ENCODE data around the gene CD79B.

CD79B gene

DNA sequence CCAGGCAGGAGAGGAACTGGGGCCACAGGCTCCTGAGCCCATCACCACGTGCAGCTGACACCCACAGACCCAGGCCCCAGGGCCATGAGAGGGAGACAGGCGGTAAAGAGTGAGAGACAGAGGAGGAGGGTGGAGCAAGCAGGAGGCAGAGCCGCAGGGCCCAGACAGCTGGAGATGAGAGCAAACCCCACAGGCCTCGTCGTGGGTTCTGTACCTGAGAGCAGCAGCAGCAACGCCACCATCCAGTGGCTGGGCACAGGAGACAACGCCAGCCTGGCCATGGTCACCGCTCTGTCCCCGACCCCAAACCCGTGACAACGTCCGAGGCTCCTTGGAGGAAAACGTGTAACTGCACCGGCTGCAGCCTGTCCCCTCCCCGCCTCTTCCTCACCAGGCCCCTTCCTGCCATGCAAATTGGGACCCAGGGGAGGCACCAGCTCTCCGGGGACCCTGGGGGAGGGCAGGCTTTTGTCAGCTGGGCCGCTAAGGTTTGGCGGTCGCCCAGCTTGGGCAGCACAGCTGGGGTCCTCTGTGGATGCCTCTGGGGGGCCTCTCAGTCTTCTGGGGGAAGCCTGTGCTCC, at the start of gene CD79B:
TSS of gene CD79B (minus strand) at position 351 of the 581 bp plus-strand sequence. CDS start at position 281, 70 bp downstream.
- DNase-seq (ENCODE audit: low spot score) = no peak

DNA sequence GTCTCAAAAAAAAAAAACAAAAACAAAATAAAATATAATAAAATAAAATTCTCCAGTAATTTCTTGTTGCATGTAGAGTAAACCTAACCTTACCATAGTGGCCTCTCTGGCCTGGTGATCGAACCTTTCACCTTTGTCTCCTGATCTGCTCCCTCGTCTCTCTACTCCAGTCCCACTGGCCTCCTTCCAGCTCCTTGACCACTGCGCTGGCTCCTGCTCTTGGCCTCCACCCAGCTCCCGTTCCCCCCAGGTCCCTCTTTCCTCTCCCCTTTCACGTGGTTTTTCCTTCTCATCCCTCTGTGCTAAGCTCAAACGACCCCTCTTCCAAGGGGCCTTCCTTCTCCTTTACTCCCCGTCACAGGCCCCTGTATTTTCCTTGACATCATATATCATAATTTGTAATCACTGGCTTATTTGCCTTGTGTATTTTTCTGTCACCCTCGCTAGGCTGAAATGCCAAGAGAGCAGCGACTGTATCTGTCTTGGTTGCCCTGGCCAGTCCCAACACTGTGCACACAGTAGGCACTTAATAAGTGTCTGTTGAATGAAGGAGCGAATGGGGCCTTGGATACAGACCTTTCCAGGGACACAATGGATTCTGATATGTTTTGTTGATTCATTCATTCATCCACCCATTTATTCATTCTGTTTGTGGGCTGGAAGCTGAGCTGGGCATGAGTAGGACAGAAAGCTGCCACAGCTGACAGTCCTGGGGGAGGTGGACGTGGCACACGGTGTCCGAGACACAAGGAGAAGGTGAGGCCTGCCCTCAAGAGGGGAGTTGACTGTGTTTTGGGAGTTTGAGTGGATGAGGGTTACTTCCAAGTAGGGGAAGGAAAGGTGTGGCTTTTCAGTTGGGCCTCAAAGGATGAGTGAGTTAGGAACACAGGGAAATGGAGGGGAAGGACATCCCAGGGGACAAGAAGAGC, 46.4 kb upstream of the CD79B start:
- DNase-seq (ENCODE audit: low spot score) = no peak

- no peak for DNase-seq (ENCODE audit: low spot score)
Measured at GRCh38 chr17:63976702-63977101, 44.6 kb upstream of the CD79B start.

GRCh38 chr17:63975541-63976092, 43.5 kb upstream of the CD79B start:
- DNase-seq (ENCODE audit: low spot score) = no peak

- peak; percentile 90 for DNase-seq (ENCODE audit: low spot score)
Measured at GRCh38 chr17:63974594-63975192, 42.6 kb upstream of the CD79B start.

DNA sequence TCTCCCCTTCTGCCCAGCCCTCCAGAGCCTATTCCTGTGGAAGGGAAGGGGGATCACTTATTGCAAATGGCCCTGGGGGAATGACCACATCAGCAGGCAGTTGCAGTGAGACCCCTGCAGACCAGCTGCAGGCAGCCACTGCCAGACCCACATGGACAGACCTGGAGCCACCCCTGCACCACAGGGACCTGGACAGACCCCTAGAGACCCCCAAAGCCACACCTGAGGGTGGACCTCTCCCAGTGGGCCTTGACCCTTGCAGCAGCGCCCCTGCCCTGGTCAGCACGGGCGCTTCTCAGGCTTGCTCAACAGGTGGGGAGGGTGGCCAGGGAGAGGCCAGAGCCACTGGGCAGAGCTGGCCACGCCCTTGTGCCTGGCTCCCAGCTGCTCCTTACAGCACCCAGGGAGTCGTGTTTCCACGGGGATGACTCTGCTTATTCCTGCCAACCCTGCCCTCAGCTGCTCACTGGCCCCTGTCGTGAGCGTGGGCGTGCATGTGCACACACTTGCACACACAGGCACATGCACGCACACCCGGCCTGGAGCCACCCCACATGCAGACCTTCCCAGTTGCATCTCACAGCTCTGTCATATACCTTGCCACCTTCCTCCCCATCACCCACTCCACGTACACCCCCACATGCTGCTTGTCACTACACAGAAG, 41.9 kb upstream of the CD79B start:
- DNase-seq (ENCODE audit: low spot score) = no peak

- no peak for DNase-seq (ENCODE audit: low spot score)
Measured at GRCh38 chr17:63973247-63973646, 41.1 kb upstream of the CD79B start.

- no peak for DNase-seq (ENCODE audit: low spot score)
Measured at GRCh38 chr17:63972796-63973195, 40.7 kb upstream of the CD79B start, which contains the start of gene SCN4A. SCN4A (minus strand) TSS chr17:63972918; CDS start chr17:63972841, 77 bp downstream.

DNA sequence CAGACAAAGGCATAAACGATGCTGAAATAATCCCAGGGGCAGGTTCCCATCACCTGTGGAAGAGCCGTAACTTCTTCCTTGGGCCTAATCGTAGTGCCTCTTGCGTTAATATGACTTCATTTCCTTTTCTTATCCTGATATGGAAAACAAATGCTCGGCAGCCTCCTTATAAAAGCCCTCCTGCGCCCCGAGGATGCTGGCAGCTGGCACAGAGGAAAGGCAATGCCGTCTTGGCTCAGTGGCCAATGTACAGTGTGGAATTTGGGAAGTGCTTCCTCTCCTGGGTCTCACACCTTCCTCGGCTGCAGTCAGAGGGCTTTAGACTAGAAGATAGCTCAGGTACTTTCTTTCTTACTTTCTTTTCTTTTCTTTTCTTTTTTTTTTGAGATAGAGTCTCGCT, 37.1 kb upstream of the CD79B start:
- DNase-seq (ENCODE audit: low spot score) = no peak

DNA sequence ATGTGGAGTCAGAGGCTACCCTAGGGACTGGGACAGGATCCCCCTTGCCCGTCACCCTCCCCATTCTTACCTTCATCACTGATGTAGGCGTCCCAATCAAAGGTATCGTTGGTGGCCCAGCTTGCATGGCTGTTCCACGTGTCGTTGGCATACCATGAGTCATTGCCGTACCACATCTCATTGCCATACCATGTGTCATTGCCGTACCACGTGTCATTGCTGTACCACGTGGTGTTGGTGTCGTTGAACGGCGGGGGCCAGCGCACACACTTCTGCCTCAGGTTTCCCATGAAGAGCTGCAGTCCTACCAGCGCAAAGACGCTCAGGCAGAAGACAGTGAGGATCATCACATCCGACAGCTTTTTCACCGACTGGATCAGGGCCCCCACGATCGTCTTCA, 35.8 kb upstream of the CD79B start:
- DNase-seq (ENCODE audit: low spot score) = no peak

GRCh38 chr17:63966646-63967264, 34.6 kb upstream of the CD79B start:
- DNase-seq (ENCODE audit: low spot score) = no peak

- DNase-seq (ENCODE audit: low spot score) = peak; percentile 36
Measured at GRCh38 chr17:63963123-63963522, 31.0 kb upstream of the CD79B start.

- no peak for DNase-seq (ENCODE audit: low spot score)
Measured at GRCh38 chr17:63962298-63962744, 30.2 kb upstream of the CD79B start.

GRCh38 chr17:63961355-63962212, 29.5 kb upstream of the CD79B start:
- DNase-seq (ENCODE audit: low spot score) = peak; percentile 64

DNA sequence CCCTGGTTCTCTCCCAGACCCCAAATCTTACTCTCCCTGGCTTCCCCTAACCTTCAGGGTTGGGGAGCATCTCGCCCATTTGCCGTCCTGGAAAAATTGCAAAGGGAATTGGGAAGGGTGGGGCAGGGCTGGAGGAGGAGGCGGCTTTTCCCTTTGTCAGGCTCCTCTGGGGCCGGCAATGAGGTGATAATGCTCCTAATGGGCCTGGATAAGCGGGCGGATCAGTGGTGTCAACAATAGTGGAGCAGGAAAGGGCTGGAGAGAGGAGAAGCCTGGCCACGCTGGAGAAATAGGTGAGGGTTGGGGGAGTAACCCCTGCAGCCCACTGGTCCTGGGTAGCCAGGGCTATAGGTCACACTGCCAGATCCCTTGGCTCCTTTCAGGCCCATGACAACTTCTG, 28.3 kb upstream of the CD79B start:
- no peak for DNase-seq (ENCODE audit: low spot score)

- DNase-seq (ENCODE audit: low spot score) = no peak
Measured at GRCh38 chr17:63960006-63960405, 27.9 kb upstream of the CD79B start.

DNA sequence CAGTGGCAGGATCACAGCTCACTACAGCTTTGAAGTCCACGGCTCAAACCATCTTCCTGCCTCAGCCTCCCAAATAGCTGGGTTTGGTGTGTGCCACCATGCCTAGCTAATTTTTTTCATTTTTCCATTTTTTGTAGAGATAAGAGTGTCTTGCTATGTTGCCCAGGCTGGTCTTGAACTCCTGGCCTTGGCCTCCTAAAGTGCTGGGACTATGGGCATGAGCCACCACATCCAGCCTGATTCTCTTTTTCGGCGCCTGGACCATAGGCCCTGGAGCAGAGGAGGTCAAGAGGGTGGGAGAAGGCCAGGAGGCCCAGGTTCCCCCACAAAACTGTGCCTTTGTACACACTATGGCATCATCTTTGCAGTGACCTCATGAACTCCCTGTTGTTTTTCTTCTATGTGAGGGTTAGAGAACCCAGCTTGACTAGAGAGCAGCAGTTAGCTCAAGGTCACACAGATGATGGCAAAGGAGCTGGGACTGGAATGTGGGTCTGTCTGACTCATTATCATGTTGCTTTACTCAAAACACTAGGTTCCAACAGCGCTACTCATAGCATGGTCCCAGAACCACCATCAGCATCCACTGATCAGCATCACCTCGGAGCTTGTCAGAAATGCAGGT, 24.3 kb upstream of the CD79B start:
- DNase-seq (ENCODE audit: low spot score) = peak; percentile 25

- DNase-seq (ENCODE audit: low spot score) = no peak
Measured at GRCh38 chr17:63955791-63956190, 23.7 kb upstream of the CD79B start.

DNA sequence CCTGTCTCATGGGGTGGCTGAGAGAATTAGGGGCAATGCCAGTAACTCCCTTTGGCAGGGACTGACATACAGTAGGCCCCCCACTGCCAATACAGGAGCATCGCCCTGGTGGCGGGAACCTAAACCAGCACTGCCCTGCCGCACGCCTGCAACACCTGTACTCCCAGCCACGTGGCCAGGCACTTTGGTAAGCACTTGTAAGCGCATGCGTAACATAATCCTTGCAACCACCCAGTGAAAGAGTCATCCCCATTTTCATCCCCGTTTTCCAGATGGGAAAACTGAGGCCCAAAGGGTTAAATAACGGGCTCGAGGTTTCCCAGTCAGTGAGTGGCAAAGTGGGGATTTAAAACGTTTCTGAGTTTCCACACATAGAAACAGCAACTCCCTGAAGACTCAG, 23.1 kb upstream of the CD79B start:
- DNase-seq (ENCODE audit: low spot score) = no peak

DNA sequence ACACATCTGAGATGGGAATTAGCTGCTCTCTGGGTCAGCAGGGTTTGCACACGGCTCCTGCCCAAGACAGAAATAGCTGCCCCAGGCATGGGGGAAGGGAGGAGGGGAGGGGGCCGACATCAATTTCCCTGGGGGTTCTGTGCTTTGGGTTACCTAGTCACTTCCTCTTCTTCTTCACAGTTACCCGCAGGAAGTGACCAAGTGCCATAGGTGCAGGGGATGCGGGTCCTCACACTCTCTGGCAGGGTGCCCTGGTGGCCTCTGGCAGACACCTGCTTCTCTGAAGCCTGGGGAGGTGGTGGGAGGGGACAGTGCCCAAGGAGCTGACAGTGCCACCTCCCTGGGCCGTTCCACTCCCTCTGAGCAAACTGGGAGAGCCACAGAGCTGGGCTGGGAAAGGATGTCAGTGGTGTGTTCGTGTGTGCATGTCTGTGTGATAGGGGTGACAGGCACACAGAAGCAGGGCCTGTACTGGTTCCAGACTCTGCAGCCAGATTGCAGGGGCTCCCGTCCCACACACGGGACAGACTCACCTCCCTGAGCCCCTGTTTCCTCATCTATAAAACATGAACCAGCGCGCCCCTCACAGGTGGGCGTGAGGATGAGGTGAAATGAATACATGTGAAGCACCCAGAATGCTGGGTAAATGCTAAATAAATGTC, 22.4 kb upstream of the CD79B start:
- DNase-seq (ENCODE audit: low spot score) = no peak

All from kidney capillary endothelial cell (primary cell).